Caco-2 (cell line): ENCODE data around the gene GPHB5. TPM values are rescaled to one million over a fixed set of nuclear protein-coding genes. Genes with fewer than 3 reads are reported as not detected.
"Not testable (repeated sequence)": the region's sequence is repeated elsewhere in the genome, so short reads cannot be mapped to it uniquely, and the experiment has no call there.

ENCODE experiments used
- BruUV-seq: library from RNA; stranded (reverse); fragments of 400-500 nt; replicated peaks from 2 replicates; lab custom pipeline; 2021; lab: Mats Ljungman, UMichigan
- CTCF ChIA-PET: fragments of 300-600 bp; sonication (Branson Sonifier 250); formaldehyde crosslinking; loops from one replicate; lab custom pipeline; 2022; ENCODE audit warnings: antibody characterized with exemption; lab: Charles Lee
- POLR2A ChIA-PET: fragments of 300-600 bp; sonication (Branson Sonifier 250); formaldehyde crosslinking; loops from one replicate; lab custom pipeline; 2022; ENCODE audit warnings: antibody characterized with exemption; lab: Charles Lee
- DNase-seq, 2 experiments: peaks; one replicate each; pipeline versions ENCODE4 v3.0.0 to v3.0.0-alpha.2; 2020 to 2022
- H3K27me3 ChIP-seq: replicated peaks from 2 replicates; pipeline ENCODE4 v1.6.0; 2011; ENCODE audit warnings: low read length; ENCODE audit not compliant: control insufficient read depth, insufficient read depth
- H3K36me3 ChIP-seq: 2 replicates; pipeline ENCODE4 v1.5.1; 2011; ENCODE audit warnings: low read length; ENCODE audit not compliant: control insufficient read depth, insufficient read depth
- H3K4me1 ChIP-seq: fragments of 250-450 bp; sonication (Bioruptor Pico); 2 replicates; pipeline ENCODE4 v1.5.1; 2020; ENCODE audit warnings: mild to moderate bottlenecking
- H3K4me3 ChIP-seq: 2 replicates; pipeline ENCODE4 v1.5.1; 2011; ENCODE audit warnings: low read depth, mild to moderate bottlenecking, control low read depth, low read length
- H3K9me3 ChIP-seq: fragments of 250-450 bp; sonication (Bioruptor Pico); 2 replicates; pipeline ENCODE4 v1.5.1; 2020; ENCODE audit warnings: mild to moderate bottlenecking, moderate library complexity
- H3K27ac Mint-ChIP-seq: one replicate; pipeline ENCODE4 v1.8.0; 2022; ENCODE audit warnings: mixed read lengths; ENCODE audit not compliant: unreplicated experiment
- H3K27me3 Mint-ChIP-seq: one replicate; pipeline ENCODE4 v1.8.0; 2022; ENCODE audit warnings: mixed read lengths; ENCODE audit not compliant: insufficient read depth, unreplicated experiment
- H3K36me3 Mint-ChIP-seq: one replicate; pipeline ENCODE4 v1.8.0; 2022; ENCODE audit warnings: mild to moderate bottlenecking, mixed read lengths; ENCODE audit not compliant: insufficient read depth, unreplicated experiment
- H3K4me1 Mint-ChIP-seq: one replicate; pipeline ENCODE4 v1.8.0; 2022; ENCODE audit warnings: low read depth, mixed read lengths; ENCODE audit not compliant: unreplicated experiment
- H3K4me3 Mint-ChIP-seq: one replicate; pipeline ENCODE4 v1.8.0; 2022; ENCODE audit warnings: mild to moderate bottlenecking, moderate library complexity, mixed read lengths; ENCODE audit not compliant: unreplicated experiment
- H3K9me3 Mint-ChIP-seq: one replicate; pipeline ENCODE4 v1.8.0; 2022; ENCODE audit warnings: mixed read lengths; ENCODE audit not compliant: unreplicated experiment
- CTCF ChIP-seq, 2 experiments: fragments of 200-600 bp in 1 of 2; IDR thresholded peaks; 1 replicate in 1 of 2; 2 replicates in 1 of 2; pipeline versions ENCODE4 v1.5.1 to v1.8.0; 2011 to 2022; ENCODE audit warnings: antibody characterized with exemption in 1 of 2, control low read depth in 1 of 2, inconsistent platforms in 1 of 2, low read depth in 1 of 2, low read length in 1 of 2, mild to moderate bottlenecking in 1 of 2, moderate library complexity in 1 of 2; ENCODE audit not compliant: insufficient read depth in 1 of 2, severe bottlenecking in 1 of 2, unreplicated experiment in 1 of 2
- intact Hi-C: fragments of 100-400 bp; cut with micrococcal nuclease; formaldehyde crosslinking; loops from one replicate; pipeline ENCODE4 v1.10.0; 2022; ENCODE audit not compliant: unreplicated experiment
- total RNA-seq: library from RNA; stranded (reverse); gene quantifications from 2 replicates; pipeline ENCODE4 v1.2.3, GENCODE V29; 2022

The GPHB5 gene
- total RNA-seq, 1 experiment from 2014 or later, result not detected

- no TSS peak for BruUV-seq
- Mint-ChIP-seq H3K36me3 (no peaks in the 10 kb centered on the region), H3K27me3 (peaks cover 18% of the 10 kb centered on the region), H3K27ac (no peak overlapping the region), H3K9me3 (no peaks in the 10 kb centered on the region), H3K4me3 (no peak overlapping the region), H3K4me1 (no peaks in the 10 kb centered on the region)
- no peaks in the 10 kb centered on the region for H3K27me3 ChIP-seq
- no peak for TF ChIP-seq CTCF (IDR thresholded peaks at IDR 0.05; ENCODE audit: insufficient read depth in 1 of 2, low read depth in 1 of 2, low read length in 1 of 2, severe bottlenecking in 1 of 2, unreplicated experiment in 1 of 2)
- H3K4me1 ChIP-seq, result no peaks in the 10 kb centered on the region
- no peaks in the 10 kb centered on the region for H3K36me3 ChIP-seq
- DNase-seq, result no peak
- H3K9me3 ChIP-seq, result no peaks in the 10 kb centered on the region
- POLR2A ChIA-PET, result no interaction called here
- intact Hi-C loops, result no loop called here
- H3K4me3 ChIP-seq, result no peak overlapping the region
- CTCF ChIA-PET, result no interaction called here
Observed at GRCh38 chr14:63322472-63322871, 3.7 kb upstream of the GPHB5 start.

- DNase-seq, result peak; percentile 53
- TF ChIP-seq CTCF (IDR thresholded peaks at IDR 0.05; ENCODE audit: insufficient read depth in 1 of 2, low read depth in 1 of 2, low read length in 1 of 2, severe bottlenecking in 1 of 2, unreplicated experiment in 1 of 2), result peak; percentile 59 to 84
- Histone ChIP-seq H3K4me3 (no peak overlapping the region), H3K4me1 (no peaks in the 10 kb centered on the region), H3K36me3 (no peaks in the 10 kb centered on the region), H3K9me3 (no peaks in the 10 kb centered on the region), H3K27me3 (no peaks in the 10 kb centered on the region; the same call in 1 of the 2 replicates)
- ChIA-PET POLR2A (no interaction called here), CTCF (no interaction called here)
- intact Hi-C loops, result loop anchor here (1.0 kb wide), 1 partner anchor 1146 kb away; no protein-coding TSS in a partner anchor
- no peaks in the 10 kb centered on the region for H3K36me3 Mint-ChIP-seq
- H3K27me3 Mint-ChIP-seq, result peaks cover 12% of the 10 kb centered on the region
- H3K4me1 Mint-ChIP-seq, result no peaks in the 10 kb centered on the region
- H3K27ac Mint-ChIP-seq, result no peak overlapping the region
- H3K4me3 Mint-ChIP-seq, result no peak overlapping the region
- no peaks in the 10 kb centered on the region for H3K9me3 Mint-ChIP-seq
- no TSS peak for BruUV-seq
Observed at GRCh38 chr14:63308723-63309317, 9.9 kb downstream of the GPHB5 start.

GRCh38 chr14:63304429-63304828 is 14.3 kb downstream of the GPHB5 start:
- BruUV-seq, H3K36me3 Mint-ChIP-seq, H3K27me3 ChIP-seq, intact Hi-C loops, H3K4me1 ChIP-seq, H3K27me3 Mint-ChIP-seq, H3K4me3 Mint-ChIP-seq, CTCF ChIA-PET, POLR2A ChIA-PET, H3K9me3 ChIP-seq, H3K36me3 ChIP-seq, H3K4me1 Mint-ChIP-seq, H3K27ac Mint-ChIP-seq, DNase-seq, H3K9me3 Mint-ChIP-seq, H3K4me3 ChIP-seq: not testable (repeated sequence)
